GM18519 (cell line): ENCODE data around the gene RAB22A.
A peak's percentile ranks its signal among the peaks of the same experiment; 100 is the strongest.

Source experiments
- ATAC-seq: cut with Tn5 transposase; IDR thresholded peaks from one replicate; pipeline ENCODE4 v1.9.1; 2021; ENCODE audit warnings: mild to moderate bottlenecking, moderate library complexity; ENCODE audit not compliant: unreplicated experiment, low FRiP score

RAB22A gene

GRCh38 chr20:58382096-58382495 lies 72.6 kb downstream of the RAB22A start:
- ATAC-seq: no peak

GRCh38 chr20:58384821-58385220 lies 75.3 kb downstream of the RAB22A start:
- no peak for ATAC-seq

- no peak for ATAC-seq
Observed at GRCh38 chr20:58388028-58388601, 78.6 kb downstream of the RAB22A start.

- peak; percentile 88 for ATAC-seq
Observed at GRCh38 chr20:58388882-58389323, 79.4 kb downstream of the RAB22A start, which contains the start of gene VAPB. VAPB (plus strand) TSS chr20:58389229; CDS start chr20:58389460, 231 bp downstream.

GRCh38 chr20:58389324-58389967 lies 79.9 kb downstream of the RAB22A start:
- ATAC-seq: peak; percentile 17

GRCh38 chr20:58389968-58390658 lies 80.6 kb downstream of the RAB22A start:
- no peak for ATAC-seq

GRCh38 chr20:58390659-58391035 lies 81.1 kb downstream of the RAB22A start:
- no peak for ATAC-seq

GRCh38 chr20:58392286-58392685 lies 82.8 kb downstream of the RAB22A start:
- no peak for ATAC-seq

GRCh38 chr20:58393299-58393698 lies 83.8 kb downstream of the RAB22A start:
- no peak for ATAC-seq

GRCh38 chr20:58394801-58395200 lies 85.3 kb downstream of the RAB22A start:
- no peak for ATAC-seq

- no peak for ATAC-seq
Observed at GRCh38 chr20:58395604-58396003, 86.1 kb downstream of the RAB22A start.

- no peak for ATAC-seq
Observed at GRCh38 chr20:58397429-58397828, 87.9 kb downstream of the RAB22A start.

- ATAC-seq: no peak
Observed at GRCh38 chr20:58398254-58398653, 88.7 kb downstream of the RAB22A start.

GRCh38 chr20:58399926-58400325 lies 90.4 kb downstream of the RAB22A start:
- ATAC-seq: no peak

- no peak for ATAC-seq
Observed at GRCh38 chr20:58401162-58401561, 91.6 kb downstream of the RAB22A start.

- ATAC-seq: no peak
Observed at GRCh38 chr20:58402305-58402704, 92.8 kb downstream of the RAB22A start.

- no peak for ATAC-seq
Observed at GRCh38 chr20:58402827-58403226, 93.3 kb downstream of the RAB22A start.

- no peak for ATAC-seq
Observed at GRCh38 chr20:58403272-58403671, 93.8 kb downstream of the RAB22A start.

GRCh38 chr20:58405504-58406291 lies 96.2 kb downstream of the RAB22A start:
- ATAC-seq: no peak

GRCh38 chr20:58406422-58407001 lies 97.0 kb downstream of the RAB22A start:
- no peak for ATAC-seq
